GM13977 (cell line): ENCODE data around the gene DRD2.
A peak's percentile ranks its signal among the peaks of the same experiment; 100 is the strongest.

ENCODE experiments used
- DNase-seq: peaks from one replicate; pipeline ENCODE4 v3.0.0; 2012; ENCODE audit warnings: low spot score
- CTCF ChIP-seq: IDR thresholded peaks from 2 replicates; pipeline ENCODE4 v1.5.1; 2012; ENCODE audit warnings: mild to moderate bottlenecking, control low read depth; ENCODE audit not compliant: insufficient read depth; ENCODE audit errors: extremely low read depth, missing control alignments
- in situ Hi-C: fragments of 300-500 bp; cut with MboI; formaldehyde crosslinking; loops from one replicate; pipeline ENCODE4 v1.12.0; 2022; ENCODE audit warnings: low sequenced_read_pairs, low pct_unique_long_range_greater_than_20kb, mixed read lengths, inconsistent platforms; ENCODE audit not compliant: unreplicated experiment

DRD2 gene

DNA sequence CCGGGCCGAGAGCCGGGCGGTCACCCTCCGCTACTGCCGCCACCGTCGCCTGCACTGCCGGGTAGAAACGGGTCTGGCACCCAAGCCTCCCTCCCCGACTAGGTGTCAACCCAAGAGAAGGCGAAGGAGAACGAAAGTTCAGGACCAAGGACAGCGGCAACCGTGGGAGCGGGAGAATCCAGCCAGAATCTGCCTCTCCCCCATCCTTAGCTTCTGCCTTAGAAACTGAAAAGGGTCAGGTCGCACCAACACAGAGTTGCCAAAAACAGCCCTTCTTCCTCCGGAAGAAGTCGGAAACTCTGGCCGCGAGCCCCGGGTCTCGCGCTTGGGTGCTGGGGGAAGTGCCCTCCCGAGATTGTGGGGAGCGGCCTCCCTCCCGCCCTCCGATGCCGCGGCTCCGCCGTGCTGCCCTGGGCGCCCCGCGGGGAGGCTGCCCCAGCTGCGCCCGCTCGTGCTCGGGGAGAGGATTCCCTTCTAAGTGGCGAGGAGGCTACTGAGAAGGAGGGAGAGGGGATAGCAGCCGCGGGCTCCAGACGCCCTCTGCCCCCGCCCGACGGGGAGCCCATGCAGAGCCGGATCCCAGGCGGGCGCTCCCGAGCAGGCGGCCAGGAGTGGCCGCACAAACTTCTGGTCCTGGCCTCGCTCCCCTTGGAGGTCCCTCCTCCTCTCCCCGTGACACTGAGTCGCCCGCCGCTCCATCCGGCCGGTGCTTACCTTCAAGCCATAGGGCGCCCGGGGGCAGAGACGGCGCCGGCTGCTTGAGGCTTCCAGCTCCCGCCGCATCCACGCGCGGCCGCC, 637 bp downstream of the DRD2 start:
- TF ChIP-seq CTCF, result no peak
- in situ Hi-C loops, result no loop called here
- peak; percentile 70 for DNase-seq

GRCh38 chr11:113473983-113474361, 1.2 kb downstream of the DRD2 start:
- DNase-seq, result peak; percentile 31
- in situ Hi-C loops, result no loop called here
- no peak for TF ChIP-seq CTCF

DNA sequence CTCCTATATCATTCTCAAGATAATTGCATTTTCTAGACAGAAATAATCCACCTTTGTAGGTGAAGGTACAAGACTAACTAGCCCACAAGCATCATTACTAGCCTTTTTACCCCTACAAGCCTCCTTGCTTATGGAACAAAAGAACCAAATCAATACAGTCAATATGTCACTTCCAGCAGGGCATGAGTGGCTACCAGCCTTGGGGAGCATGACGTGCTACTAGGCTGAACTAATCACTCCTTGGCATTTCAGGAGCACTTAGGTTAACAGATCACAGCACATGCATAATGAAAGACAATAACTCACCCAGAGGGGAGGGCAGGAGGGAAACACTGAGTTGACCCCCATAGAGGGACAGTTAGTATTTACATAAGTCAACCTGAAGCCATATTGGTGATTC, 2.7 kb downstream of the DRD2 start:
- in situ Hi-C loops, result no loop called here
- DNase-seq, result no peak
- TF ChIP-seq CTCF, result no peak

DNA sequence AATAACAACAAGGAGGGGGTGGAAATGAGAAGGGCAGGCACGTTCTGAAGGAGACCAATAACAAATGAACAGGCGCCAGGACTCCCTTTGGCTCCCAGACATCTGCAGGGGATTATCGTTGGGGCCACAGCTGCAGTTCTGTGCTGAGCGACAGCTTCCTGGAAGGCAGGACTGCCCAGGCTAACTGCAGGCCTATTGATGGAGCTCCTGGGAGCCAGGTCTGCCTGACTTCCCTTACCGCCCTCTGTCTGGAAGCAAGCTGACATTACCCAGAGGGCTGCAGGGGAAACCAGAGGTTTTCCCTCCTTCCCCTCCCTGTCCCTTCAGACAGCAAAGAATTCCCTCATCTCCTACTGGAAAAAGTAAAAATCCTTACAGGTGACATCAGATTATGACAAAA, 5.0 kb downstream of the DRD2 start:
- in situ Hi-C loops, result no loop called here
- TF ChIP-seq CTCF, result no peak
- no peak for DNase-seq

- in situ Hi-C loops, result no loop called here
- no peak for TF ChIP-seq CTCF
- DNase-seq, result no peak
Measured at GRCh38 chr11:113468726-113469345, 6.4 kb downstream of the DRD2 start.

DNA sequence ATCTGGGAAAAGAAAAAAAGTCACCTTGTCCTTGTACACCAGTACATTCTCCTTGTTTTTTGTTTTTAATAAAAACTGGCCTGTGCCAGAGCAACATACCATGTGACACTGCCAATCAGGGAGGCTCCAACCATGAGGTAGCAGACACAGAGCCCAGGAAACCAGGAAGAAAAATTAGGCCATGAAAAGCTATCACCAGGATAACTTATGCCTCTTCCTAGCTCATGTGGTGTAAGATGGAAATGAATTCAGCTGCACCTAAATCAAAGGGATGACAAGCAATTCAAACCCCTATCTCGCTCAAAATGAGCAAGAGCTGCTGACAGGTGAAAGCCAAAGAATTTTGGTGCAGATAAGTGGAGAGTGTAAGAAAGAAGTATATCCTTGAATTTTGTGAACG, 7.7 kb downstream of the DRD2 start:
- no peak for TF ChIP-seq CTCF
- DNase-seq, result no peak
- in situ Hi-C loops, result no loop called here
